ENCODE results near the gene PZP. TPM values are rescaled to one million over a fixed set of nuclear protein-coding genes. Genes with fewer than 3 reads are reported as not detected.

The PZP gene
- total and polyA plus RNA-seq, 10 of the 15 experiments (the other 5 are each of a cell fraction or from before 2014, with no cell fraction given) = not detected

- TF ChIP-seq E4F1 (IDR thresholded peaks at IDR 0.05; ENCODE audit: borderline replicate concordance, partially characterized antibody) (no peak), GATAD2B (conservative IDR thresholded peaks at IDR 0.05; ENCODE audit: low read depth) (no peak), CTCF (IDR thresholded peaks at IDR 0.05 in 2 of 3, conservative IDR thresholded peaks at IDR 0.05 in 1 of 3; ENCODE audit: control insufficient read depth in 2 of 3, extremely low read depth in 1 of 3, insufficient read depth in 1 of 3, low read depth in 3 of 3, low read length in 3 of 3) (no peak), CREM (IDR thresholded peaks at IDR 0.05; ENCODE audit: low read depth) (peak; percentile 37), JUNB (IDR thresholded peaks at IDR 0.05) (peak; percentile 80), MEF2A (IDR thresholded peaks at IDR 0.05; ENCODE audit: insufficient read depth, low read depth, low read length) (0 out of 2 replicates have a peak, but pooled peaks have one; percentile 34), NFIC (IDR thresholded peaks at IDR 0.05; ENCODE audit: low read depth, low read length) (0 out of 2 replicates have a peak, but pooled peaks have one; percentile 52), ZBTB11 (CRISPR knock-in tag; IDR thresholded peaks at IDR 0.05) (no peak), SIX5 (IDR thresholded peaks at IDR 0.05; ENCODE audit: low read depth, low read length, severe bottlenecking) (no peak), ZSCAN29 (IDR thresholded peaks at IDR 0.05) (no peak), ASH2L (IDR thresholded peaks at IDR 0.05; ENCODE audit: borderline replicate concordance, low read depth) (no peak), NFYB (IDR thresholded peaks at IDR 0.05; ENCODE audit: insufficient read depth, low read depth, low read length) (no peak), ZNF274 (IDR thresholded peaks at IDR 0.05; ENCODE audit: insufficient read depth, insufficient read length) (no peak), MXI1 (IDR thresholded peaks at IDR 0.05; ENCODE audit: low read depth, low read length) (no peak), SMAD5 (IDR thresholded peaks at IDR 0.05; ENCODE audit: low read depth) (no peak), TARDBP (IDR thresholded peaks at IDR 0.05; ENCODE audit: borderline replicate concordance) (no peak), DPF2 (IDR thresholded peaks at IDR 0.05) (no peak), EP300 (IDR thresholded peaks at IDR 0.05; ENCODE audit: borderline replicate concordance in 1 of 2, control insufficient read depth in 1 of 2, low read depth in 2 of 2, low read length in 2 of 2) (no peak), EED (IDR thresholded peaks at IDR 0.05; ENCODE audit: low read depth) (peak; percentile 48), BCL3 (IDR thresholded peaks at IDR 0.05; ENCODE audit: borderline replicate concordance, insufficient read depth, low read depth, low read length, poor library complexity, severe bottlenecking) (no peak), SRF (IDR thresholded peaks at IDR 0.05; ENCODE audit: low read depth in 2 of 2, low read length in 2 of 2) (no peak), NR2C1 (IDR thresholded peaks at IDR 0.05) (no peak), RCOR1 (conservative IDR thresholded peaks at IDR 0.05; ENCODE audit: low read depth, low read length) (no peak)
Observed at GRCh38 chr12:9244894-9245293, 36.7 kb upstream of the PZP start (continued).
